ENCODE measurements around the gene ASB3.
"Not testable (repeated sequence)": the region's sequence is repeated elsewhere in the genome, so short reads cannot be mapped to it uniquely, and the experiment has no call there.

Gene ASB3

GRCh38 chr2:53670331-53670730 lies 116.4 kb downstream of the ASB3 start:
- Histone ChIP-seq H3K27me3 (ENCODE audit: insufficient read depth, low read length, poor library complexity, severe bottlenecking) (no peaks in the 10 kb centered on the region), H3K4me3 (ENCODE audit: low read length, poor library complexity, severe bottlenecking) (no peak overlapping the region), H4K20me1 (ENCODE audit: insufficient read depth, low read length, poor library complexity, severe bottlenecking) (no peaks in the 10 kb centered on the region), H2AFZ (ENCODE audit: low read length) (no peak overlapping the region), H3K36me3 (ENCODE audit: insufficient read depth, low read length) (peaks cover 23% of the 10 kb centered on the region; the same call in 1 of the 2 replicates), H3K9me2 (replicated peaks; ENCODE audit: low read depth, low read length) (no peaks in the 10 kb centered on the region), H3K9me3 (ENCODE audit: insufficient read depth, low read depth, low read length) (no peaks in the 10 kb centered on the region), H3K4me2 (ENCODE audit: low read depth, low read length, poor library complexity, severe bottlenecking) (no peak overlapping the region), H3K4me1 (ENCODE audit: insufficient read depth, low read length, poor library complexity, severe bottlenecking) (no peaks in the 10 kb centered on the region), H3K9ac (ENCODE audit: low read depth, low read length, poor library complexity, severe bottlenecking) (no peak overlapping the region), H3K79me2 (ENCODE audit: insufficient read depth, low read length) (no peaks in the 10 kb centered on the region), H3F3A (ENCODE audit: low read depth) (no peaks in the 10 kb centered on the region)
- TF ChIP-seq EZH2phosphoT487 (IDR thresholded peaks at IDR 0.05; ENCODE audit: borderline replicate concordance): no peak
- TF ChIP-seq CTCF (conservative IDR thresholded peaks at IDR 0.05; ENCODE audit: low read length): no peak

- no peaks in the 10 kb centered on the region for H3K9me2 ChIP-seq (replicated peaks; ENCODE audit: low read depth, low read length)
- H3K9me3 ChIP-seq (ENCODE audit: insufficient read depth, low read depth, low read length): no peaks in the 10 kb centered on the region
- H3K79me2 ChIP-seq (ENCODE audit: insufficient read depth, low read length): no peaks in the 10 kb centered on the region
- peaks cover 23% of the 10 kb centered on the region; the same call in 1 of the 2 replicates for H3K36me3 ChIP-seq (ENCODE audit: insufficient read depth, low read length)
- no peaks in the 10 kb centered on the region for H4K20me1 ChIP-seq (ENCODE audit: insufficient read depth, low read length, poor library complexity, severe bottlenecking)
- no peak for TF ChIP-seq EZH2phosphoT487 (IDR thresholded peaks at IDR 0.05; ENCODE audit: borderline replicate concordance)
- no peak for TF ChIP-seq CTCF (conservative IDR thresholded peaks at IDR 0.05; ENCODE audit: low read length)
- H3K4me3 ChIP-seq (ENCODE audit: low read length, poor library complexity, severe bottlenecking): no peak overlapping the region
- H3K4me2 ChIP-seq (ENCODE audit: low read depth, low read length, poor library complexity, severe bottlenecking): no peak overlapping the region
- H3K9ac ChIP-seq (ENCODE audit: low read depth, low read length, poor library complexity, severe bottlenecking): no peak overlapping the region
- no peaks in the 10 kb centered on the region for H3F3A ChIP-seq (ENCODE audit: low read depth)
- H2AFZ ChIP-seq (ENCODE audit: low read length): no peak overlapping the region
- no peaks in the 10 kb centered on the region for H3K27me3 ChIP-seq (ENCODE audit: insufficient read depth, low read length, poor library complexity, severe bottlenecking)
- no peaks in the 10 kb centered on the region for H3K4me1 ChIP-seq (ENCODE audit: insufficient read depth, low read length, poor library complexity, severe bottlenecking)
Observed at GRCh38 chr2:53668624-53669026, 118.1 kb downstream of the ASB3 start.

- not testable (repeated sequence) for H3K4me1 ChIP-seq (ENCODE audit: insufficient read depth, low read length, poor library complexity, severe bottlenecking); H3F3A ChIP-seq (ENCODE audit: low read depth); H3K4me3 ChIP-seq (ENCODE audit: low read length, poor library complexity, severe bottlenecking); H3K4me2 ChIP-seq (ENCODE audit: low read depth, low read length, poor library complexity, severe bottlenecking); H2AFZ ChIP-seq (ENCODE audit: low read length); H4K20me1 ChIP-seq (ENCODE audit: insufficient read depth, low read length, poor library complexity, severe bottlenecking); H3K9ac ChIP-seq (ENCODE audit: low read depth, low read length, poor library complexity, severe bottlenecking); H3K9me3 ChIP-seq (ENCODE audit: insufficient read depth, low read depth, low read length); H3K27me3 ChIP-seq (ENCODE audit: insufficient read depth, low read length, poor library complexity, severe bottlenecking); H3K79me2 ChIP-seq (ENCODE audit: insufficient read depth, low read length); H3K9me2 ChIP-seq (replicated peaks; ENCODE audit: low read depth, low read length)
- H3K36me3 ChIP-seq (ENCODE audit: insufficient read depth, low read length): peaks cover 17% of the 10 kb centered on the region; the same call in 1 of the 2 replicates
Observed at GRCh38 chr2:53667130-53667529, 119.6 kb downstream of the ASB3 start.

- no peak overlapping the region for H2AFZ ChIP-seq (ENCODE audit: low read length)
- no peak overlapping the region for H3K9ac ChIP-seq (ENCODE audit: low read depth, low read length, poor library complexity, severe bottlenecking)
- no peak for TF ChIP-seq CTCF (conservative IDR thresholded peaks at IDR 0.05; ENCODE audit: low read length)
- TF ChIP-seq EZH2phosphoT487 (IDR thresholded peaks at IDR 0.05; ENCODE audit: borderline replicate concordance): no peak
- no peak overlapping the region for H3K4me3 ChIP-seq (ENCODE audit: low read length, poor library complexity, severe bottlenecking)
- no peaks in the 10 kb centered on the region for H3K27me3 ChIP-seq (ENCODE audit: insufficient read depth, low read length, poor library complexity, severe bottlenecking)
- H3F3A ChIP-seq (ENCODE audit: low read depth): no peaks in the 10 kb centered on the region
- H4K20me1 ChIP-seq (ENCODE audit: insufficient read depth, low read length, poor library complexity, severe bottlenecking): no peaks in the 10 kb centered on the region
- no peaks in the 10 kb centered on the region for H3K79me2 ChIP-seq (ENCODE audit: insufficient read depth, low read length)
- H3K9me2 ChIP-seq (replicated peaks; ENCODE audit: low read depth, low read length): no peaks in the 10 kb centered on the region
- H3K4me1 ChIP-seq (ENCODE audit: insufficient read depth, low read length, poor library complexity, severe bottlenecking): no peaks in the 10 kb centered on the region
- H3K4me2 ChIP-seq (ENCODE audit: low read depth, low read length, poor library complexity, severe bottlenecking): no peak overlapping the region
- H3K9me3 ChIP-seq (ENCODE audit: insufficient read depth, low read depth, low read length): no peaks in the 10 kb centered on the region
- H3K36me3 ChIP-seq (ENCODE audit: insufficient read depth, low read length): no peaks in the 10 kb centered on the region
Observed at GRCh38 chr2:53660886-53661285, 125.9 kb downstream of the ASB3 start.
